Central memory CD4-positive, alpha-beta T cell (primary cell): ENCODE data around the gene DPH2.

ENCODE experiments used
- DNase-seq: peaks from one replicate; pipeline ENCODE4 v3.0.0; 2022

The DPH2 gene

DNA sequence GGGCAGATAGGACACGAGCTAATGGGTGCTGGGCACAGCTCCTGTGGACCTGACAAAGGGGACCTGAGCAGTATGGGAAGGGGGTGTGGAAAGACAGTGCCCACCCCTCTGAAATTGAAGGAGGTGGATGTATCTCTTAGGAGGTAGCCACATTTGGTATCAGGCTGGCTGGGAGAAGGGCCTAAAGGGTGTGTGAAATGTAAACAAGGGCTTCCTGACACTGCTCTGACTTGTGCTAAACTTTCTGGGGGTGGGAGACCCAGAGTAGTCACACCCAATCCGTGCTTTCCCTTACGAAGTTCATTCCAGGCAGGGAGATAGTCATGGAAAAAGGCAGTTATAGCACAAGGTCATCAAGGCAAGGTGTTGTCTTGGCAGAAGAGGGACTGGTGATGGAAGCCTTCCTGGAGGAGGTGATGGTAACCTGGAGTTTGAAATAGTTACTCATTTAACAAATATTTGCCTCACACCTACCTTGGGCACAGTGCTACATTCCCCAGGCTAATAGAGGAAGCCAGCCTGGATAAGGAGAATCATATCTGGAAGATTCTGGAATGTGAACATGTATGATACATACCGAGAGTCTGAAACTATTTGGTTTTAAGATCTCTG lies 16.3 kb downstream of the DPH2 start:
- DNase-seq, result no peak

DNA sequence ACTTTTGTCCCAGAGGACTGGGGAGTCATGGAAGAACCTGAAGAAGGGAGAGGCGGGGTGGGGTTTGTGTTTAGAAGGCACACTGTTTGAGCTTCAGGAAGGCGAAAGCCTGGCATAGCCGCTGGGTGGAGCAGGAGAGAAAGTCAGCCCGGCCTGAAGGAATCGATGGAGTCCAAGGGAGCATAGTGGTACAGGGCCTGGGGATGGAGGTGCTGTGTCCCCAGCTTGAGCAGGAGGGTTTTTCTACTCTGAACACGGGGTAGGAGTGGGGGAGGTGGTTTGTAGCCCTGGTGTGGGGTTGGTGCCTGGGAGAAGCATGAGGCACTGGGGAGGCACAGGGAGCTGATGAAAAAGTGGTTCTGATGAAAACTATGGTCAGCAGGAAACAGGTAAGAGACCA lies 16.9 kb downstream of the DPH2 start:
- no peak for DNase-seq

DNA sequence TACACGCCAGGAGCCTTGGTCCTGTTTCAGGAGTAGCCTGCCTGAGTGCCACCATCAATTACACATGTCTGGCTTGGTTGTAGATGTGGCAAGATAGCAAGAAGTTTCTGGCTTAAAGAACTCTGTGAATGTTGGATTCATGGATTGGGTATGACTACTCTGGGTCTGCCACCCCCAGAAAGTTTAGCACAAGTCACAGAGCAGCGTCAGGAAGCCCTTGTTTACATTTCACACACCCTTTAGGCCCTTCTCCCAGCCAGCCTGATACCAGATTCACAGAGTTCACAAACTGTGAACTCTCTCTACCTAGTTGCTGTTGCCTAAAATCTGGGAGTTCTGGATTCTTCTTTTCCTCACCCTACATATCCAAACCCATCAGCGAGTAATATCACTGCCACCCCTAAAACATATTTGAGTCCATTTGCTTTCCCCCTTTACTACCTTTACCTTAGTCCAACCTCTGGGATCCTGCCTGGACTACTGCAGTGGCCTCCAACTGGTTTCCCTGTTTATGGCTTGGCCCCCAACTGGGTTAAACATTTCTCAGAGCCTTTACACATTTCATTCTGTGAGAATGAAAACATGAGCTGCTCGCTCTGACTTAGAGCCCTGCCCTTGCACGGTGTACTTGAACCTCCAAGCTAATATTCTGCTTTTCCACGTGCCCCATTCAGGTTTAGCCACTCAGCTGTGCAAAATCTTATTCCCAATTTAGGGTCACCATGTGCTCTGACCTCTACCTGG lies 17.5 kb downstream of the DPH2 start:
- no peak for DNase-seq

- DNase-seq, result no peak
Observed at GRCh38 chr1:43990271-43991199, 20.7 kb downstream of the DPH2 start.

DNA sequence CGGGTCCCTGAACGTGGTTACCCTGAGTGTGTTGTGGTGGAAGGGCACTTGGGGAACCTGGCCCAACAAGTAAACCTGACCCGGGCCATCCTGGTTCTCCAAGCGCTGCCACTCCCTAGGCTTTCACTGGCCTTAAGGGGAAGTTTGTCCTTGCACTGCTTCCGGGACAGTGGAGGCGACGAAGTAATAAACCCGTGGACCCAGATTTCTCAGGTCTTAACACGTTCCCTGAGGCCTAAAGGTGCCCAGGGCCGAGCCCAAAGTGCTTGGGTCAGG lies 21.3 kb downstream of the DPH2 start:
- DNase-seq, result no peak

GRCh38 chr1:43991476-43992231 lies 21.8 kb downstream of the DPH2 start, which contains the start of gene CCDC24:
Gene CCDC24, plus strand, starts transcription at chr1:43991599. Its CDS starts 280 bp downstream, at chr1:43991879.
- DNase-seq, result peak; percentile 62

- DNase-seq, result no peak
Observed at GRCh38 chr1:43992232-43992995, 22.6 kb downstream of the DPH2 start.

DNA sequence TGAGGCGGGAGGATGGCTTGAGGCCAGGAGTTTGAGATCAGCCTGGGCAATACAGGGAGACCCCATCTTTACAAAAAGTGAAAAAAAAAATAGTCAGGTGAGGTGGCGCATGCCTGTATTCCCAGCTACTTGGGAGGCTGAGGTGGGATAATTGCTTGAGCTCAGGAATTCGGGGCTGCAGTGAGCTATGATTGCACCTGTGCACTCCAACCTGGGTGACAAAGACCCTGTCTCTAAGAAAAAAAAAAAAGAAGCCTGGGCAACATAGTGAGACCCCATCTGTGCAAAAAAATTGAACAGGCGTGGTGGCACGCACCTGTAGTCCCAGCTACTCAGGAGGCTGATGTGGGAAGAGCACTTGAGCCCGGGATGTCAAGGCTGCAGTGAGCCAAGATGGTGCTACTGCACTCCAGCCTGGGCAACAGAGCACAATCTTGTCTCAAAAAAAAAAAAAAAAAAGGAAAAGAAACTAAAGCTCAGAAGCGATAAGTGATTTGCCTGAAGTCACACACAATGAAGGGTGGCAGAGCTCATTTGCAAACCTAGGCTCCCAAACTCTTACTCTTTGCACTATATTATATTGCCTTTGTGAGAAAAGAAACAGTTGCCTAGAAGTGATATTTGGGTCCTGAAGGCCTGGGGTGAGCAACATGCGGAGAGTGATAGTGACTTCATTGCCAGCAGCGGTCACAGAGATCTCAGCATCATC lies 23.6 kb downstream of the DPH2 start:
- no peak for DNase-seq

DNA sequence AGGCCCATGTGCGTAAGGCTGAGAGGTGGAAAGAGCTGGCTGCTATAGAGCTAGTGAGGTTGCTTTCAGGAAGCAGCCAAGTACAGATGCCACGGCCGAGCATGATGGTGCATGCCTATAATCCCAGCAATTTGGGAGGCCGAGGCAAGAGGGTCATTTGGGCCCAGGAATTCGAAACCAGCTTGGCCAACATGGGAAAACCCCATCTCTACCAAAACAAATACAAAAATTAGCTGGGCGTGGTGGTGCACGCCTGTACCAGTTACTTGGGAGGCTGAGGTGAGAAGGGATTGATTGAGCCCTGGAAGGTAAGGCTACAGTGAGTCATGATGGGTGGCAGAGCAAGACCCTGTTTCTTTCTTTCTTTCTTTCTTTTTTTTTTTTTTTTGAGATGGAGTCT lies 24.3 kb downstream of the DPH2 start:
- no peak for DNase-seq

GRCh38 chr1:43994794-43995790 lies 25.3 kb downstream of the DPH2 start:
- DNase-seq, result no peak

GRCh38 chr1:43995984-43996732 lies 26.3 kb downstream of the DPH2 start:
- no peak for DNase-seq

DNA sequence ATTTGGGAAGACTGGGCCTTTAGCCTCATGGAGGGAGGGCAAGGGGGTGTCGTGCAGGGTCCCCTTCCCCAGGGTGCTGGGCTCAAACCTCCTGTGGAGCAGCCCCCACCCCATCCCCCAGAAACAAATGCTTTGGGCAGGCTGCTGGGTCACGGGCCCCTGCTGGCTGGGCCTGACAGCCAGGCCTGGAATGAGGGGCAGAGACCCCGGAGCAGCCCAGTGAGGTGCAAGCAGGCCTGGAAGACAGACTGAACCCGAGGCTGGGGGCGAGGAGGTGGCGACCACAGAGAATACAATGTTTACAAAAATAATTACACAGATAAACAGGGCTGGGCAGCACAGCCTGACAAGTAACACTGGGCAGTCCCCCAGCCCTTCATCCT lies 26.9 kb downstream of the DPH2 start:
- DNase-seq, result no peak

DNA sequence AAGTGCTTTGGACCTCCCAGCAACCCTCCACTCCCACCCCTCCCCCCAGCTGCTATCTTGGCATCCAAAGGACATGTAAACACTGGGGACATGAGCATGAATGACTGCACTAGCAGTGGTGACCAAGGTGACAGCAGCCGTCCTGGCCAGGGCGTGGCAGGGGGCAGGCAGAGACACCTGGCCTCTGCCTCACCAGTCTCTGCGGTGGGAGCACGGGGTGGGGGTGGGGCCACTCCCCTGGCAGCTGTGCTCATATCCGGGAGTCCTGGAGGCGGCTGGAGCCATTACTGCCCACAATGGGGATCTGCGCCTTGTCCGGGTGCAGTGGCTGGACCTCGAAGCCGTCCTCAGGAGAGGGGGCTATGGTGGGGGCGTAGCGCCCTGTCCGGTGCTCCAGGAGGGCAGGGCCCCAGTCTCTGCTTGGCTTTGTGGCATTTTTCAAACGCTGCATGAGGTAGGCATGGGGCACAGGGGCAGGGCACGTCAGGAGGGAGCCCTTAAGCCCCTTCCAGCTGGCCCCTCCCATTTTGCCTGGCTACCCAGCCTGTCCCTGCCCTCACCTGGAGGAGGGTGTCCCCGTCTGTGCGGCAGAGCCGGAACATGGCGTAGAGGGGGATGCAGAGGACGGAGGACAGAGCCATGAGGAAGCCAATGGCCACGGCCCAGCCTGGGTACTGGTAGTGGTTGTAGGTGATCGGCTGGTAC lies 27.6 kb downstream of the DPH2 start:
- no peak for DNase-seq

- no peak for DNase-seq
Observed at GRCh38 chr1:43998000-43998378, 28.2 kb downstream of the DPH2 start.

DNA sequence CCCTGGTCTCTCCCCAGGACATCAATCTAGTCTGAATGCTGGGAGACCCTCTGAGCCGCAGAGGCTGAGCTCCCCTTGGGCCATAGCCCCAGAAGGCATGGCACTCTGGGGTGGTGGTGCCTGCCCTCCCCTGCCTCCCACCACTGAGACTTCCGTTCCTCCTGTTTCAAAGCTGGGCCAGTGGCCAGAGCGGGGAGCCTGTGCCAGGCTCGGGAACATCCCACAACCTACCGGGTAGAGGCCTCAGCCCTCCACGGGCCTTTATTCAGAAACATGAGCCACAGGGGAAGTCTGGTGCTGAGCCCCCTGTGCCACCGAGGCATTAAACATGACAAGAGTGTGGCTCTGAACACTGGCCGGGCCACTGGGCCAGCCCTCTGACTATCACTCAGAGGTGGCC lies 29.6 kb downstream of the DPH2 start:
- no peak for DNase-seq

DNA sequence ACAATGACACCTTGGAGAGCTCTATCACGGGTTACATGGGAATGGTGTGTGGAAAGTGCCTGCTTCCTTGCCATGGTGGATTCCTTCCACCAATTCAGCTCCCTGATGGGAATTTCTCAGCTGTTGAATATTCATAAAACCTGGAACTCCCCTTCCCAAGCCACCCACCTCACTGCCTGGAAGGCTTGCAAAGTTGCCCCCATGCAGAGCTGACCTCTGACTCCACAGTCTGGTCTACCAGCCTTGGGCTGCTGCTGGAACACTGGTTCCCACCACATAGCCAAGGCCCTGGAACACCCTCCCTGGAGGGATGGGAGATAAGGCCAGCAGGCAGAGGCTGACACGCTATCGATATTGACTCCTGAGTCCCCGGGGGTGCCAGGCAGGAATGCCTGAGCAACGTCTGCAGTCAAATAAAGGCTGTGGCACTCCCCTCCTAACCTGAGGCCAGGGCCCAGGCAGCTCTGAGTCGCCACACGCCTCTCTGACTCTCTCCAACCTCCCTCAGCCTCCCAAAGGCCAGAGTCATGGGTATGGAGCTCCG lies 30.4 kb downstream of the DPH2 start:
- DNase-seq, result no peak

DNA sequence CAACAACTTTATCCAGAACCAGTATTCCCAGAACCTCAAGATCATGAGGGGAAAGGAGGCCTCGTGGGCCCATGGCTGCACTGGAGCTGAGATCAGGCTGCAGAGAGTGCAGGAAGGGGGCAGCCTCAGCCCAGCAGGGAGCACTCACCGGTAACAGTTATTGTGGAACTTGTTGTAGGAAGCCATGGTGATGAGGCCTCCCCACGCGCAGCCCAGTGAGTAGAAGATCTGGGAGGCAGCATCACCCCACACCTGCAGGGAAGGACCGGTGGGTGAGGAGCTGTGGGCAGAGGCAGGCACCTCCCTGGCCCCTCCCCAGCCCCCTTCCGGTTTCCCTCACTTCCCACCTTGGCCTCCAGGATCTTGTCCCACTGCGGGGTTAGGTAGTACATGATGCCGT lies 32.4 kb downstream of the DPH2 start:
- no peak for DNase-seq

DNA sequence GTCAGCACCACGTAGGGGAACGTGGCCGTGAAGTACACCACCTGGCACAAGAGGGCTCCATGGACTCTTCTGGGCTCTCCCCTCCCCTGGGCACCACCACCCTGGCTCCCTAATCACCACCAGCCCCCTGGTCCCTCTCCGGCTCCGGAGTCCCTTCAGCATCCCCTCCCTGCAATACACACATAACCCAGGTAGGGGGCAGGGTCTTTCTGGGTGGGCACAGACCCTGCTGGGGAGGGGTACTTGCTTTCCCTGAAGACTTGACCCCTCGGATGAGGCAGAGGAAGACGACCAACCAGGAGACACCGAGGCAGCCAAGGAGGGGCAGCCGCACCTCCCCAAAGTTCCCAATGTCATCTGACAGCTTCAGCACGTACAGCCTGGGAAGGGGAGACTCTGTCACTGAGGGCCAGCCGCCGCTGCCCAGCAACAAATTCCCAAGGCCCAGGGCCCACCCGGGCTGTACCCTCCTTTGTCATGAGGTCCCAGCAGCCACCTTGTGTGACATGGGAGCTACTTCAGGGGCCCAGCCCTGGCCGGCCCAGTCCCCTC lies 32.9 kb downstream of the DPH2 start:
- DNase-seq, result no peak
